HG02885 (cell line): ENCODE data around the gene ADIG.
A peak's percentile ranks its signal among the peaks of the same experiment; 100 is the strongest.

Source experiments
- ATAC-seq: cut with Tn5 transposase; IDR thresholded peaks from one replicate; pipeline ENCODE4 v1.9.1; 2021; ENCODE audit warnings: mild to moderate bottlenecking; ENCODE audit not compliant: unreplicated experiment, poor library complexity

ADIG gene

DNA sequence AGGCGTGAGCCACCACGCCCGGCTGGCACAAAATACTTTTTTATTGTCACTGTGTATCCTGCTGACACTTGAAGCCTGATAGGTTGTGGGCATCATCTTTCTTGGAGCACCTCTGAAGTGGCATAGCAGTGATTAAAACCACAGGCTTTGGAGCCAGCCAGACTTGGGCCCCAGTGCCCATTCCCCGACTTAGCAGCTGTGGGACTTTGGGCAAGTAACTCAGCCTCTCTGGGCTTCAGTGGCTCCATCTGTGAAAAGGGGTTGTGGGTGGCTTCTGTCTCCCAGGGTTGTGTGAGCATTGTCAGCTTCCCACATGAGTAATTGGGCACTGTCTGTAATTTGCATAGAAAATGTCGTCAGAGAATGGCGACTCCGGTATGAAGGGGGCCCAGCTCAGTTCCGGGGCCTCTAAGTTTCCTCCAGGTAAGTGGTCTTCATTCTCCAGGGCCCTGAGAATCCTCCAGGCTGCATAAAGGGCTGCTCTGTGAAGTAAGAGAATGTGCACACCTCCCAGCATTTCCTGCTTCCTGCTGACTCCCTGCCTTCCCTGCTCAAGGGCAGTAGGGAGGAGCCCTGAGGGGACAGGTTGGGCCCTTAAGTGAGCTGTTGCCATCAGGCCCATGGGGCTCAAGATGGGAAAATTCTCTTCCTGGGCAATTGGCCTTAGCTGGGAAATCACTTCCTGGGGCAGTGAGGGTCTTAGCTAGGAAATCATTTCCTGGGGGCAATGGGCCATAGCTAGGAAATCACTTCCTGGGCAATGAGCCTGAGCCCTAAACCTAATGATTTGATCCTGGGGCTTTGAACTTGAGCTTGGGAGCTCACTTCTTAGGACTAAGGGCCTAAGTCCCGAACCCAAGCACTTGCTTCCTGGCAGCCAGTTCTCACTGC, 47.8 kb downstream of the ADIG start:
- ATAC-seq: no peak

DNA sequence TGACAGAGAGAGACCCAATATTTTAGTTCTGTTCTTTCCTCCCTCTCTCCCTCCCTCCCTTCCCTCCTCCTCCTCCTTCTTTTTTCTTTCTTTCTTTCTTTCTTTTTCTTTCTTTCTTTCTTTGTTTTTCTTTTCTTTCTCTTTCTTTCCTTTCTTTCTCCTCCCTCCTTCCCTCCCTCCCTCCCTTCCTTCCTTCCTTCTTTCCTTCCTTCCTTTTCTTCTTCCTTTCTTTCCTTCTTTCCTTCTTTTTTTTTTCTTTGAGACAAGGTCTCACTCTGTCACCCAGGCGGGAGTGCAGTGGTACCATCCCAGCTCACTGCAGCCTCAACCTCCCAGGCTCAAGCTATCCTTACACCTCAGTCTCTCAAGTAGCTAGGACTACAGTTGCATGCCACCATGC, 49.0 kb downstream of the ADIG start:
- no peak for ATAC-seq

DNA sequence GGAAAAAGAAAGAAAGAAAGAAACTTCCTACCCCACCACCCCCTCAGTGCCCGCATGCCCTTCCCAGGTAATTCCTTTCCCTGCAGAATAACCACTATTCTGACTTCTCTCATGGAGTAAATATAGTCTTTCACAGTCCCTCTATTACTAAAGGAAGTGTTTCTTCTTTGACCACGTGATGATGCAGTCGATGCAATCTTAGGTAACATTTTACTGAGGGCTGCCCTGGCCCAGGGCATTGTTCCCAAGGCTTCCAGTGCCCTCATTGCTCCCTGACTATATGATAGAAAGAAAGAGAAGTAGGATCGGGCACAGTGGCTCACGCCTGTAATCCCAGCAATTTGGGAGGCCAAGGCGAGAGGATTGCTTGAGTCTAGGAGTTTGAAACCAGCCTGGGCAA, 49.7 kb downstream of the ADIG start:
- ATAC-seq: no peak

DNA sequence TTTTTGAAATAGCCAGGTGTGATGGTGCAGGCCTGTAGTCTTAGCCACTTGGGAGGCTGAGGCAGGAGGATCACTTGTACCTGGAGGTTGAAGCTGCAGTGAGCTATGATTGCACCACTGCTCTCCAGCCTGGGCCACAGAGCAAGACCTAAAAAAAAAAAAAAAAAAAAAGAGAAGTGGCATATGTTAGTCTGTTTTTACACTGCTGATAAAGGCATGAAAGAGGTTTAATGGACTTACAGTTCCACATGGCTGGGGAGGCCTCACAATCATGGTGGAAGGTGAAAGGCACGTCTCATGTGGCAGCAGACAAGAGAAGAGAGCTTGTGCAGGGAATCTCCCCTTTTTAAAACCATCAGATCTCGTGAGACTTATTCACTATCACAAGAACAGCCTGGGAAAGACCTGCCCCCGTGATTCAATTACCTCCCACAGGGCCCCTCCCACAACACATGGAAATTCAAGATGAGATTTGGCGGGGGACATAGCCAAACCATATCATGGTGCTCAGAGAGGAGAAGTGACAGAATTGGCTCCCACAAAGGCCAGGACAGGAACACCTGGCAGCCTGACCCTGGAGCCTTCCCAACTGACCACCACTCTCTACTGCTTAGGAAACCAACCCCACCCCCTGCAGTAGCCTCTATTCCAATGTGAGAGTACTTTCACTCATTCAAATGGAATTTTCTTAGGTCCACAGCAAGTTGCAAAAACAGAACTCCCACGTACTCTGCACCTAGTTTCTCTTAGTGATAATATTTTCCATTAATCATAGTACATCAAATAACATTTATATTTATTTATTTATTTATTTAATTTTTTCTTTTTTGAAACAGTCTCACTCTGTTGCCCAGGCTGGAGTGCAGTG, 50.4 kb downstream of the ADIG start:
- no peak for ATAC-seq

DNA sequence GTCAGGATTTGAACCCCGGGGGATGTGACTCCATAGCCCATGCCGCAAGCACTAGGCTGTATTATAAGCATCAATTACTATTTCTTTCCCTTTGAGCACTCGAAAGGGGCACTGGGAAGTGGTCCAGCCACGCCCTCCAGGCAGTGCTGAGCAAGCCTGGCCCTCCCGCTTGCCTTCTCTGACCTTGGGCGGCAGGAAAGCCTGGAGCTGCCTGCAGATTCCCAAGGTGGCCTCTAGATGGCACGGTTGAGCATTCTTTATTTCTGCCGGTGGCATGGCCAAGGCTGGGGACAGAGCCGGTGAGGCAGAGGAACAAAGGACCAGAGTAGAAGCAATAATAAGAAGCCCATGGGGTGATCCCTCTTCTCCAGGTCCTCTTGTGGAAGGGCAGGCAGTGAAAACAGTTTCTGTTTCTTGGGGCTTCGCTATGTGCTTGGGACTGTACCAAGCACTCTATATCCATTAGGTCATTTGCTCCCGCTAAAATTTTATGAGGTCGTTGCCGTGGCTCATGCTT, 52.6 kb downstream of the ADIG start:
- peak; percentile 63 for ATAC-seq

DNA sequence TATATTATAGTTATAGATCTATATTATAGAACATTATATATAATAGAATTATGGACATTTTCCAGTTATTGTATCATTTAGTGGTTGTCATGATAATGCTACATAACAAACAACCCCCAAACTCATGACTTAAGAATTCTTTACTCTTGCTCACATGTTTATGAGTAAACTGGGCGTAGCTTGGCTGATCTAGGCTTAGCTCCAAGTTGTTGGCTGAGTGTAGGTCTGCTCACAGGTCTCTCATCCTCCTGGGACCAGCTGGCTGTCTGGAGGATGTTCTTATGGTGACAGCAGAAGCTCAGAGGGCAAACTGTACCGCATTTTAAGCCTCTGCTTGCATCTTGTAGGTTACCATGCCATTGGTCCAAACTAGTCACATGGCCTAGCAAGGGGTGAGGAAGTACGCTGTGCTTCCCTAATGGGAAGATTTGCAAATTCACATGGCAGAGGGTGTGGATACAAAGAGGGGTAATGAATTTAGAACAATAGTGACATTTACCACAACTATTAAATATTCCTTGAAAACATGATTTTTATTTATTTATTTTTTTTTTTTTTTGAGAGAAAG, 54.8 kb downstream of the ADIG start:
- no peak for ATAC-seq
